H1 (cell line): ENCODE data around the gene CXCL10. TPM values are rescaled to one million over a fixed set of nuclear protein-coding genes. Genes with fewer than 3 reads are reported as not detected.

Experiments used
- polyA plus RNA-seq, 7 experiments: library from polyadenylated mRNA; depleted of rRNA in 3 of 7; stranded (reverse) in 5 of 7; unstranded in 2 of 7; fragments of >200 nt in 5 of 7; fragments of 200-250 nt in 2 of 7; gene quantifications; 1 replicate in 5 of 7; 2 replicates in 1 of 7; 4 replicates in 1 of 7; pipeline versions ENCODE4 v1.2.1 to v1.2.3, GENCODE V29; 2011 to 2013; ENCODE audit warnings: missing spikeins in 2 of 7, mixed read lengths in 2 of 7
- total RNA-seq: library from RNA; stranded (reverse); fragmentation: NEBNext Ultra II Directional; extraction: Animal tissue kit (Norgen Biotek cat#: 25700); gene quantifications from 2 replicates; pipeline ENCODE4 v1.2.1, GENCODE V29; 2021
- TF ChIP-seq, protein P1 (sequence below): fragments of 300-600 bp; sonication (generic); IDR thresholded peaks from 2 replicates; pipeline ENCODE4 v1.7.1; 2012; ENCODE audit warnings: low read length, moderate library complexity, mild to moderate bottlenecking, inconsistent platforms; ENCODE audit not compliant: insufficient replicate concordance

CXCL10 gene
- total and polyA plus RNA-seq, 2 of the 8 experiments (the other 6 are each of a cell fraction or from before 2014, with no cell fraction given) = not detected

DNA sequence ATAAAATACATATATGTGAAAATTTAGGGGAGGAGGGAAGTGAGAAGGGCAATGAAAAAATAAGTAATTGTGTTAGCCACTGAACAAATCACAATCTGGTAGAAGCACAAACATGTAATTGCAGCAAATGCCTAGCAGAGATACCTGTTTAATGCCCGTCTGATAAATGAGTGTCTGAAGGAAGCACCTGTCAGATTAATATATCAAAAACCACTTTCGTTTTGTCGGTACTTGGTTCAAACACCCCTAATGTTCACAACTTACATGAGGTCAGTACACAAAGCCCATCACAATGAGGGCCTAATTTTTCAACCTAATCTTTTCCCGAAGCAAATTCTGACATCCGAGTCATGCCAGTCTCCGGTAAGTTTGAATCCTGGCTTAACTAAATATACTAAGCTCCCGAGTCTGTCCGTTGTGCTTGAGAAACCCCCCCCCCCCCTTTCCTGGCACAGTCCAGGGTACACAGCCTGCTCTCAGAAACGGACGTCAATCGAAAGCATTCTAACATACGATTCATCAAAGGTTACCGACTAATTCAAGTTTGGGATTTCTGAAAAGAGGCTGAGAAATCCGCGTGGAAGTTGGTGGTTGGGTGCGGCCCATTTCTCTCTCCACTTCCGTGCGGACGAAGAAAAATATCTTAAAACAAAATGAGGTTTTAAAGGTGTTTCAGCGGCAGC is 33.3 kb downstream of the CXCL10 start (continued):
- TF ChIP-seq, protein P1, sequence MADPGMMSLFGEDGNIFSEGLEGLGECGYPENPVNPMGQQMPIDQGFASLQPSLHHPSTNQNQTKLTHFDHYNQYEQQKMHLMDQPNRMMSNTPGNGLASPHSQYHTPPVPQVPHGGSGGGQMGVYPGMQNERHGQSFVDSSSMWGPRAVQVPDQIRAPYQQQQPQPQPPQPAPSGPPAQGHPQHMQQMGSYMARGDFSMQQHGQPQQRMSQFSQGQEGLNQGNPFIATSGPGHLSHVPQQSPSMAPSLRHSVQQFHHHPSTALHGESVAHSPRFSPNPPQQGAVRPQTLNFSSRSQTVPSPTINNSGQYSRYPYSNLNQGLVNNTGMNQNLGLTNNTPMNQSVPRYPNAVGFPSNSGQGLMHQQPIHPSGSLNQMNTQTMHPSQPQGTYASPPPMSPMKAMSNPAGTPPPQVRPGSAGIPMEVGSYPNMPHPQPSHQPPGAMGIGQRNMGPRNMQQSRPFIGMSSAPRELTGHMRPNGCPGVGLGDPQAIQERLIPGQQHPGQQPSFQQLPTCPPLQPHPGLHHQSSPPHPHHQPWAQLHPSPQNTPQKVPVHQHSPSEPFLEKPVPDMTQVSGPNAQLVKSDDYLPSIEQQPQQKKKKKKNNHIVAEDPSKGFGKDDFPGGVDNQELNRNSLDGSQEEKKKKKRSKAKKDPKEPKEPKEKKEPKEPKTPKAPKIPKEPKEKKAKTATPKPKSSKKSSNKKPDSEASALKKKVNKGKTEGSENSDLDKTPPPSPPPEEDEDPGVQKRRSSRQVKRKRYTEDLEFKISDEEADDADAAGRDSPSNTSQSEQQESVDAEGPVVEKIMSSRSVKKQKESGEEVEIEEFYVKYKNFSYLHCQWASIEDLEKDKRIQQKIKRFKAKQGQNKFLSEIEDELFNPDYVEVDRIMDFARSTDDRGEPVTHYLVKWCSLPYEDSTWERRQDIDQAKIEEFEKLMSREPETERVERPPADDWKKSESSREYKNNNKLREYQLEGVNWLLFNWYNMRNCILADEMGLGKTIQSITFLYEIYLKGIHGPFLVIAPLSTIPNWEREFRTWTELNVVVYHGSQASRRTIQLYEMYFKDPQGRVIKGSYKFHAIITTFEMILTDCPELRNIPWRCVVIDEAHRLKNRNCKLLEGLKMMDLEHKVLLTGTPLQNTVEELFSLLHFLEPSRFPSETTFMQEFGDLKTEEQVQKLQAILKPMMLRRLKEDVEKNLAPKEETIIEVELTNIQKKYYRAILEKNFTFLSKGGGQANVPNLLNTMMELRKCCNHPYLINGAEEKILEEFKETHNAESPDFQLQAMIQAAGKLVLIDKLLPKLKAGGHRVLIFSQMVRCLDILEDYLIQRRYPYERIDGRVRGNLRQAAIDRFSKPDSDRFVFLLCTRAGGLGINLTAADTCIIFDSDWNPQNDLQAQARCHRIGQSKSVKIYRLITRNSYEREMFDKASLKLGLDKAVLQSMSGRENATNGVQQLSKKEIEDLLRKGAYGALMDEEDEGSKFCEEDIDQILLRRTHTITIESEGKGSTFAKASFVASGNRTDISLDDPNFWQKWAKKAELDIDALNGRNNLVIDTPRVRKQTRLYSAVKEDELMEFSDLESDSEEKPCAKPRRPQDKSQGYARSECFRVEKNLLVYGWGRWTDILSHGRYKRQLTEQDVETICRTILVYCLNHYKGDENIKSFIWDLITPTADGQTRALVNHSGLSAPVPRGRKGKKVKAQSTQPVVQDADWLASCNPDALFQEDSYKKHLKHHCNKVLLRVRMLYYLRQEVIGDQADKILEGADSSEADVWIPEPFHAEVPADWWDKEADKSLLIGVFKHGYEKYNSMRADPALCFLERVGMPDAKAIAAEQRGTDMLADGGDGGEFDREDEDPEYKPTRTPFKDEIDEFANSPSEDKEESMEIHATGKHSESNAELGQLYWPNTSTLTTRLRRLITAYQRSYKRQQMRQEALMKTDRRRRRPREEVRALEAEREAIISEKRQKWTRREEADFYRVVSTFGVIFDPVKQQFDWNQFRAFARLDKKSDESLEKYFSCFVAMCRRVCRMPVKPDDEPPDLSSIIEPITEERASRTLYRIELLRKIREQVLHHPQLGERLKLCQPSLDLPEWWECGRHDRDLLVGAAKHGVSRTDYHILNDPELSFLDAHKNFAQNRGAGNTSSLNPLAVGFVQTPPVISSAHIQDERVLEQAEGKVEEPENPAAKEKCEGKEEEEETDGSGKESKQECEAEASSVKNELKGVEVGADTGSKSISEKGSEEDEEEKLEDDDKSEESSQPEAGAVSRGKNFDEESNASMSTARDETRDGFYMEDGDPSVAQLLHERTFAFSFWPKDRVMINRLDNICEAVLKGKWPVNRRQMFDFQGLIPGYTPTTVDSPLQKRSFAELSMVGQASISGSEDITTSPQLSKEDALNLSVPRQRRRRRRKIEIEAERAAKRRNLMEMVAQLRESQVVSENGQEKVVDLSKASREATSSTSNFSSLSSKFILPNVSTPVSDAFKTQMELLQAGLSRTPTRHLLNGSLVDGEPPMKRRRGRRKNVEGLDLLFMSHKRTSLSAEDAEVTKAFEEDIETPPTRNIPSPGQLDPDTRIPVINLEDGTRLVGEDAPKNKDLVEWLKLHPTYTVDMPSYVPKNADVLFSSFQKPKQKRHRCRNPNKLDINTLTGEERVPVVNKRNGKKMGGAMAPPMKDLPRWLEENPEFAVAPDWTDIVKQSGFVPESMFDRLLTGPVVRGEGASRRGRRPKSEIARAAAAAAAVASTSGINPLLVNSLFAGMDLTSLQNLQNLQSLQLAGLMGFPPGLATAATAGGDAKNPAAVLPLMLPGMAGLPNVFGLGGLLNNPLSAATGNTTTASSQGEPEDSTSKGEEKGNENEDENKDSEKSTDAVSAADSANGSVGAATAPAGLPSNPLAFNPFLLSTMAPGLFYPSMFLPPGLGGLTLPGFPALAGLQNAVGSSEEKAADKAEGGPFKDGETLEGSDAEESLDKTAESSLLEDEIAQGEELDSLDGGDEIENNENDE = no peak
